GM12878 (cell line): ENCODE results near the gene TTC39B. TPM values are rescaled to one million over a fixed set of nuclear protein-coding genes. Genes with fewer than 3 reads are reported as not detected.

Experiments used
- ATAC-seq: fragments of 200-7000 bp; cut with Tn5 transposase; 3 replicates; pipeline ENCODE4 v1.9.1; 2020; ENCODE audit warnings: mild to moderate bottlenecking, moderate library complexity
- BruUV-seq: library from RNA; stranded (reverse); fragments of 400-500 nt; replicated peaks from 2 replicates; lab custom pipeline; 2021; lab: Mats Ljungman, UMichigan
- CTCF ChIA-PET: fragments of 300-600 bp; sonication (Branson Sonifier 250); formaldehyde crosslinking; extraction: SDS; loops from one replicate; lab custom pipeline; 2021; ENCODE audit warnings: inconsistent platforms; lab: Yijun Ruan, JAX
- POLR2A ChIA-PET: fragments of 350-600 bp; formaldehyde crosslinking; extraction: SDS; loops from one replicate; lab custom pipeline; 2021; ENCODE audit warnings: inconsistent platforms; lab: Charles Lee
- RAD21 ChIA-PET: fragments of 300-600 bp; sonication (Branson Sonifier 250); formaldehyde crosslinking; loops from one replicate; lab custom pipeline; 2023; ENCODE audit warnings: antibody characterized with exemption; ENCODE audit not compliant: unreplicated experiment; lab: Charles Lee
- SMC1A ChIA-PET: fragments of 300-600 bp; sonication (Branson Sonifier 250); formaldehyde crosslinking; loops from one replicate; lab custom pipeline; 2023; ENCODE audit not compliant: unreplicated experiment, uncharacterized antibody; lab: Charles Lee
- DNase-seq: peaks from one replicate; pipeline ENCODE4 v3.0.0-alpha.2; 2011; ENCODE audit warnings: low read depth, low spot score
- FAIRE-seq: peaks from 3 replicates; lab custom pipeline; 2011; peaks lifted over from hg19 to GRCh38; lab: Jason Lieb, UNC
- H2AFZ ChIP-seq: 2 replicates; pipeline ENCODE4 v1.6.0; 2011; ENCODE audit warnings: low read depth, low read length, control low read depth; ENCODE audit not compliant: control insufficient read depth
- H3K27ac ChIP-seq: 2 replicates; pipeline ENCODE4 v1.5.1; 2011; ENCODE audit warnings: control low read depth; ENCODE audit not compliant: control insufficient read depth, insufficient read depth
- H3K27me3 ChIP-seq, 2 experiments: replicated peaks in 1 of 2; 2 replicates each; pipeline versions ENCODE4 v1.6.0 to v1.6.1; 2011; ENCODE audit warnings: low read length in 1 of 2; ENCODE audit not compliant: control insufficient read depth in 2 of 2, insufficient read depth in 2 of 2
- H3K36me3 ChIP-seq, 2 experiments: 2 replicates each; pipeline ENCODE4 v1.5.1; 2011; ENCODE audit warnings: low read length in 1 of 2; ENCODE audit not compliant: control insufficient read depth in 2 of 2, insufficient read depth in 2 of 2
- H3K4me1 ChIP-seq: 2 replicates; pipeline ENCODE4 v1.6.1; 2011; ENCODE audit warnings: mild to moderate bottlenecking, low read length, moderate library complexity, mixed read lengths; ENCODE audit not compliant: control insufficient read depth, insufficient read depth
- H3K4me2 ChIP-seq: 2 replicates; pipeline ENCODE4 v1.6.0; 2011; ENCODE audit warnings: control low read depth; ENCODE audit not compliant: control insufficient read depth, insufficient read depth
- H3K4me3 ChIP-seq: fragments of 200-600 bp; sonication (generic); 2 replicates; pipeline ENCODE4 v1.5.1; 2016
- H3K79me2 ChIP-seq: 2 replicates; pipeline ENCODE4 v1.6.0; 2011; ENCODE audit warnings: low read length; ENCODE audit not compliant: control insufficient read depth, insufficient read depth
- H3K9ac ChIP-seq: 2 replicates; pipeline ENCODE4 v1.8.0; 2011; ENCODE audit warnings: low read length, control low read depth, mixed read lengths; ENCODE audit not compliant: control insufficient read depth, insufficient read depth
- H3K9me3 ChIP-seq: replicated peaks from 3 replicates; pipeline ENCODE4 v1.5.1; 2011; ENCODE audit warnings: mild to moderate bottlenecking, low read length; ENCODE audit not compliant: control insufficient read depth, insufficient read depth
- H4K20me1 ChIP-seq: 2 replicates; pipeline ENCODE4 v1.6.0; 2011; ENCODE audit not compliant: control insufficient read depth, insufficient read depth
- CHD1 ChIP-seq: IDR thresholded peaks from 2 replicates; pipeline ENCODE4 v1.6.1; 2012; ENCODE audit warnings: low read depth, low read length, improper control_type of control experiment
- CHD4 ChIP-seq: fragments of 200-600 bp; sonication (generic); IDR thresholded peaks from 2 replicates; pipeline ENCODE4 v1.6.1; 2016; ENCODE audit warnings: mild to moderate bottlenecking
- CREM ChIP-seq: IDR thresholded peaks from 2 replicates; pipeline ENCODE4 v1.6.1; 2014; ENCODE audit warnings: antibody characterized with exemption, low read depth
- EGR1 ChIP-seq, 2 experiments: IDR thresholded peaks; 1 replicate in 1 of 2; 2 replicates in 1 of 2; pipeline ENCODE4 v1.6.1; 2011 to 2012; ENCODE audit warnings: low read depth in 2 of 2, low read length in 2 of 2, borderline replicate concordance in 1 of 2, mild to moderate bottlenecking in 1 of 2, moderate library complexity in 1 of 2
- HDAC2 ChIP-seq: fragments of 200-600 bp; sonication (generic); IDR thresholded peaks from 2 replicates; pipeline ENCODE4 v1.6.1; 2017
- HSF1 ChIP-seq: fragments of 150-350 bp; IDR thresholded peaks from 2 replicates; pipeline ENCODE4 v1.6.1; 2014; ENCODE audit warnings: mild to moderate bottlenecking, low read depth, low read length
- NR2F1 ChIP-seq: fragments of 450-650 bp; conservative IDR thresholded peaks from 2 replicates; pipeline ENCODE4 v1.6.1; 2017; ENCODE audit warnings: mild to moderate bottlenecking
- PAX5 ChIP-seq: IDR thresholded peaks from 2 replicates; pipeline ENCODE4 v1.6.1; 2011; ENCODE audit warnings: low read depth, low read length, borderline replicate concordance
- PKNOX1 ChIP-seq: fragments of 450-650 bp; IDR thresholded peaks from 2 replicates; pipeline ENCODE4 v1.6.1; 2016; ENCODE audit warnings: mild to moderate bottlenecking
- RELA ChIP-seq: fragments of 450-650 bp; IDR thresholded peaks from 2 replicates; pipeline ENCODE4 v1.8.0; 2014; ENCODE audit warnings: borderline replicate concordance; ENCODE audit not compliant: partially characterized antibody
- RFX5 ChIP-seq: IDR thresholded peaks from 2 replicates; pipeline ENCODE4 v1.6.1; 2011; ENCODE audit warnings: low read depth, low read length, improper control_type of control experiment
- SIX5 ChIP-seq: IDR thresholded peaks from 2 replicates; pipeline ENCODE4 v1.6.1; 2011; ENCODE audit warnings: mild to moderate bottlenecking, low read depth, low read length, moderate library complexity; ENCODE audit not compliant: severe bottlenecking
- SKIL ChIP-seq: fragments of 450-650 bp; IDR thresholded peaks from 2 replicates; pipeline ENCODE4 v1.6.1; 2017; ENCODE audit warnings: mild to moderate bottlenecking, low read depth, inconsistent platforms; ENCODE audit not compliant: poor library complexity, severe bottlenecking
- SMC3 ChIP-seq: IDR thresholded peaks from 2 replicates; pipeline ENCODE4 v1.6.1; 2011; ENCODE audit warnings: low read length, improper control_type of control experiment, borderline replicate concordance
- ZBTB4 ChIP-seq: fragments of 450-650 bp; formaldehyde crosslinking; IDR thresholded peaks from 2 replicates; pipeline ENCODE4 v1.4.0; 2022; ENCODE audit warnings: mild to moderate bottlenecking, moderate library complexity
- ZNF207 ChIP-seq: fragments of 450-650 bp; IDR thresholded peaks from 2 replicates; pipeline ENCODE4 v1.6.1; 2014; ENCODE audit warnings: antibody characterized with exemption, mild to moderate bottlenecking, borderline replicate concordance
- ZNF274 ChIP-seq: IDR thresholded peaks from one replicate; pipeline ENCODE4 v1.8.0; 2011; ENCODE audit not compliant: insufficient read length, insufficient read depth
- ZSCAN29 ChIP-seq: fragments of 450-650 bp; IDR thresholded peaks from 2 replicates; pipeline ENCODE4 v1.6.1; 2017; ENCODE audit warnings: mild to moderate bottlenecking, moderate library complexity
- ZZZ3 ChIP-seq: IDR thresholded peaks from 2 replicates; pipeline ENCODE4 v1.6.1; 2011; ENCODE audit warnings: low read depth; ENCODE audit not compliant: control insufficient read depth, insufficient read length
- WGBS: methylation state at CpG from one replicate; pipeline ENCODE4 v1.1.6; 2016; ENCODE audit warnings: low lambda C conversion rate; ENCODE audit not compliant: insufficient replicate concordance, insufficient coverage; ENCODE audit errors: missing lambda C conversion rate; 5-methylcytosine and 5-hydroxymethylcytosine counted together
- in situ Hi-C: fragments of 300-500 bp; cut with MboI; formaldehyde crosslinking; loops from 9 replicates; pipeline ENCODE4 v1.14.3; 2018; ENCODE audit warnings: mixed read lengths
- intact Hi-C: fragments of 100-400 bp; cut with micrococcal nuclease; formaldehyde crosslinking; loops from one replicate; pipeline ENCODE4 v1.14.2; 2022; ENCODE audit not compliant: unreplicated experiment
- polyA plus RNA-seq, 11 experiments: library from polyadenylated mRNA; depleted of rRNA in 4 of 11; unstranded in 6 of 11; stranded (reverse) in 5 of 11; fragments of >200 nt; fragmentation: Nextera tagmentation in 4 of 11; fragmentation: Illumina TruSeq in 1 of 11; extraction: Ambion mirVana in 4 of 11; extraction: Trizol in 1 of 11; gene quantifications; 1 replicate in 1 of 11; 2 replicates in 10 of 11; pipeline versions ENCODE4 v1.2.1 to v1.2.3, GENCODE V29; 2011 to 2016; ENCODE audit warnings: inconsistent platforms in 2 of 11, missing spikeins in 2 of 11, low read depth in 1 of 11
- total RNA-seq, 4 experiments: library from RNA; depleted of rRNA in 3 of 4; stranded (reverse); fragments of >200 nt in 3 of 4; fragmentation: Illumina TruSeq in 1 of 4; extraction: Trizol in 1 of 4; gene quantifications; 2 replicates each; pipeline versions ENCODE4 v1.2.1 to v1.2.3, GENCODE V29; 2013 to 2021

The TTC39B gene
- total and polyA plus RNA-seq, 10 of the 15 experiments (the other 5 are each of a cell fraction or from before 2014, with no cell fraction given), result 0.68 to 2.5 (median 1.5) TPM

GRCh38 chr9:15115702-15116101 lies 191.3 kb downstream of the TTC39B start:
- intact Hi-C loops, result no loop called here
- WGBS, result 23% methylated on average over 5 of the region's 5 CpGs
- no peak for ATAC-seq

More at GRCh38 chr9:15115702-15116101, 191.3 kb downstream of the TTC39B start:
- no peak overlapping the region for H3K4me2 ChIP-seq
- CTCF ChIA-PET, result interaction anchor here (0.6 kb wide), 1 partner anchor 95 kb away, joined by 3 read pairs; no protein-coding TSS in a partner anchor
- no peak overlapping the region for H3K9ac ChIP-seq
- DNase-seq, result no peak
- H3K27ac ChIP-seq, result no peak overlapping the region
- no peaks in the 10 kb centered on the region for H3K79me2 ChIP-seq
- BruUV-seq, result no TSS peak
- no peak overlapping the region for H2AFZ ChIP-seq
- no peaks in the 10 kb centered on the region for H4K20me1 ChIP-seq
- TF ChIP-seq HSF1 (no peak), CREM (no peak), PKNOX1 (no peak), SKIL (no peak), ZNF274 (no peak), SIX5 (no peak), PAX5 (no peak), ZNF207 (no peak), NR2F1 (no peak), ZZZ3 (no peak), SMC3 (no peak), ZSCAN29 (no peak), RFX5 (no peak), EGR1 (IDR thresholded peaks at IDR 0.05; ENCODE audit: borderline replicate concordance in 1 of 2, low read depth in 2 of 2, low read length in 2 of 2) (no peak), HDAC2 (no peak), CHD4 (no peak), RELA (no peak), CHD1 (no peak), ZBTB4 (CRISPR knock-in tag) (no peak)
- H3K27me3 ChIP-seq, result no peaks in the 10 kb centered on the region
- H3K9me3 ChIP-seq, result no peaks in the 10 kb centered on the region
- RAD21 ChIA-PET, result no interaction called here
- no peak overlapping the region for H3K4me3 ChIP-seq
- no peaks in the 10 kb centered on the region for H3K36me3 ChIP-seq
- SMC1A ChIA-PET, result no interaction called here
- FAIRE-seq, result no peak
- POLR2A ChIA-PET, result interaction anchor here (0.5 kb wide), 1 partner anchor 1348 kb away, joined by 3 read pairs; no protein-coding TSS in a partner anchor
- no peaks in the 10 kb centered on the region for H3K4me1 ChIP-seq
- in situ Hi-C loops, result no loop called here
